A673 (cell line): ENCODE data around the gene POU1F1. TPM values are rescaled to one million over a fixed set of nuclear protein-coding genes. Genes with fewer than 3 reads are reported as not detected.

Source experiments
- BruUV-seq: library from RNA; stranded (reverse); fragments of 400-500 nt; replicated peaks from 2 replicates; lab custom pipeline; 2021; lab: Mats Ljungman, UMichigan
- CTCF ChIA-PET: fragments of 300-600 bp; sonication (Branson Sonifier 250); formaldehyde crosslinking; loops from one replicate; lab custom pipeline; 2022; ENCODE audit warnings: antibody characterized with exemption; lab: Charles Lee
- POLR2A ChIA-PET: fragments of 300-600 bp; sonication (Branson Sonifier 250); formaldehyde crosslinking; loops from one replicate; lab custom pipeline; 2022; ENCODE audit warnings: antibody characterized with exemption; ENCODE audit not compliant: low non-redundant PET; lab: Charles Lee
- DNase-seq: peaks from one replicate; pipeline ENCODE4 v3.0.0-alpha.2; 2015; ENCODE audit warnings: low spot score
- H3K27ac ChIP-seq: fragments of 200-600 bp; sonication (generic); 2 replicates; pipeline ENCODE4 v1.5.1; 2016; ENCODE audit warnings: mixed run types, low read depth, mild to moderate bottlenecking, mixed read lengths, antibody characterized with exemption, low read length; ENCODE audit not compliant: poor library complexity, severe bottlenecking
- H3K27me3 ChIP-seq: fragments of 200-600 bp; sonication (generic); replicated peaks from 2 replicates; pipeline ENCODE4 v1.6.1; 2017; ENCODE audit warnings: mixed run types, low read depth, mild to moderate bottlenecking, mixed read lengths, antibody characterized with exemption, low read length; ENCODE audit not compliant: insufficient read depth, poor library complexity
- H3K36me3 ChIP-seq: fragments of 200-600 bp; sonication (generic); 2 replicates; pipeline ENCODE4 v1.6.1; 2016; ENCODE audit warnings: mixed run types, mild to moderate bottlenecking, mixed read lengths, antibody characterized with exemption, low read length; ENCODE audit not compliant: insufficient read depth, poor library complexity, severe bottlenecking
- H3K4me1 ChIP-seq: fragments of 200-600 bp; sonication (generic); 2 replicates; pipeline ENCODE4 v1.6.1; 2017; ENCODE audit warnings: mixed run types, mild to moderate bottlenecking, mixed read lengths, antibody characterized with exemption, low read length; ENCODE audit not compliant: insufficient read depth, poor library complexity, severe bottlenecking
- H3K4me3 ChIP-seq: fragments of 200-600 bp; sonication (generic); 2 replicates; pipeline ENCODE4 v1.5.1; 2016; ENCODE audit warnings: low read depth, mixed run types, mild to moderate bottlenecking, mixed read lengths, low read length; ENCODE audit not compliant: poor library complexity, severe bottlenecking
- H3K9me3 ChIP-seq: fragments of 200-600 bp; sonication (generic); 2 replicates; pipeline ENCODE4 v1.6.1; 2016; ENCODE audit warnings: mixed run types, low read depth, mild to moderate bottlenecking, mixed read lengths, antibody characterized with exemption, low read length; ENCODE audit not compliant: poor library complexity, severe bottlenecking
- CTCF ChIP-seq: fragments of 300-800, 200-600 bp; sonication (generic); conservative IDR thresholded peaks from 2 replicates; pipeline ENCODE4 v1.5.1; 2017; ENCODE audit warnings: low read depth, mild to moderate bottlenecking, antibody characterized with exemption, low read length, moderate library complexity, mixed read lengths
- EZH2 ChIP-seq: fragments of 200-600 bp; sonication (generic); IDR thresholded peaks from 2 replicates; pipeline ENCODE4 v1.6.1; 2017; ENCODE audit warnings: borderline replicate concordance, low read depth, mild to moderate bottlenecking, mixed read lengths, antibody characterized with exemption, low read length; ENCODE audit not compliant: poor library complexity, severe bottlenecking
- intact Hi-C: fragments of 100-400 bp; cut with micrococcal nuclease; formaldehyde crosslinking; loops from one replicate; pipeline ENCODE4 v1.10.0; 2022; ENCODE audit not compliant: unreplicated experiment
- total RNA-seq: library from RNA; stranded (reverse); gene quantifications from 2 replicates; pipeline ENCODE4 v1.2.3, GENCODE V29; 2021

The POU1F1 gene
- total RNA-seq, 1 experiment from 2014 or later = 47.5 TPM

DNA sequence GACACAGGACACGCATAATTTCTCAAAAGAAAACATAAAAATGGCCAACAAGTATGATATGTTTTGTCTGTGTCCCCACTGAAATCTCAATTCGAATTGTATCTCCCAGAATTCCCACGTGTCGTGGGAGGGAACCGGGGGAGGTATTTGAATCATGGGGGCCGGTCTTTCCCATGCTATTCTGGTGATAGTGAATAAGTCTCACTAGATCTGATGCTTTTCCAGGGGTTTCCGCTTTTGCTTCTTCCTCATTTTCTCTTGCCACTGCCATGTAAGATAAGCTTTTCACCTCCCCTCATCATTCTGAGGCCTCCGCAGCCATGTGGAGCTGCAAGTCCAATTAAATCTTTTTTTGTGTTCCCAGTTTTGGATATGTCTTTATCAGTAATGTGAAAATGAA, 12.1 kb upstream of the POU1F1 start:
- no peak overlapping the region for H3K27ac ChIP-seq
- peaks cover 21% of the 10 kb centered on the region for H3K4me1 ChIP-seq
- no peaks in the 10 kb centered on the region for H3K27me3 ChIP-seq
- ChIA-PET CTCF (no interaction called here), POLR2A (no interaction called here)
- no peak overlapping the region for H3K4me3 ChIP-seq
- BruUV-seq = no TSS peak
- intact Hi-C loops = no loop called here
- peaks cover 7% of the 10 kb centered on the region for H3K9me3 ChIP-seq
- H3K36me3 ChIP-seq = peaks cover 7% of the 10 kb centered on the region
- TF ChIP-seq EZH2 (no peak), CTCF (no peak)
- no peak for DNase-seq

DNA sequence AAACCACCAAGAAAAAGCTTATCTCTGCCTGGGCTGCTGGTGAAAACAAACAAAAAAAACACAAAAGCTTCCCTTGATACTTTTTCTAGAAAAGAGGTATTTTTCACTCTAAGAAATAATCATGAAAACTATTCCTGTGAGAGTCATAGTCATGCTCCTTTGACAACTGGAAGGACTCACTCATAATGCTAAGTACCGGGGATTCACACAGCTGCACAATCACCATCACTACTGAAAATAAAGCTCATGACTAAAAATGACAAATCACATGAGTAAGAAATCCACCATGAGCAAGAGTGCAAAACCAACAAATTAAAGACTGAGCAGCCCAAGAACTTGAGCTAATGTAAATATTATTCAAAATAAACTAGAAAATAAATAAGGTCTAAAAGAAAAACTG, 10.6 kb upstream of the POU1F1 start:
- BruUV-seq = no TSS peak
- intact Hi-C loops = no loop called here
- no peak for TF ChIP-seq CTCF
- TF ChIP-seq EZH2 = no peak
- CTCF ChIA-PET = no interaction called here
- Histone ChIP-seq H3K4me1 (peaks cover 26% of the 10 kb centered on the region), H3K9me3 (peaks cover 7% of the 10 kb centered on the region), H3K27ac (no peak overlapping the region), H3K4me3 (no peak overlapping the region), H3K36me3 (peaks cover 7% of the 10 kb centered on the region), H3K27me3 (no peaks in the 10 kb centered on the region)
- POLR2A ChIA-PET = no interaction called here
- DNase-seq = no peak

- DNase-seq = no peak
- TF ChIP-seq EZH2 (no peak), CTCF (no peak)
- BruUV-seq = no TSS peak
- Histone ChIP-seq H3K9me3 (no peaks in the 10 kb centered on the region), H3K4me3 (peak overlapping the region; percentile 50), H3K4me1 (peaks cover 62% of the 10 kb centered on the region), H3K36me3 (no peaks in the 10 kb centered on the region), H3K27ac (peak overlapping the region; percentile 75), H3K27me3 (no peaks in the 10 kb centered on the region)
- ChIA-PET POLR2A (no interaction called here), CTCF (no interaction called here)
- intact Hi-C loops = no loop called here
These were observed 3.6 kb downstream of the POU1F1 start for GRCh38 chr3:87272718-87273341.
